HS-5 (cell line): ENCODE data around the gene ZNF358.

Experiments
- DNase-seq: peaks from one replicate; pipeline ENCODE4 v3.0.0-alpha.2; 2012; ENCODE audit warnings: low read depth

Gene ZNF358

GRCh38 chr19:7520131-7521051 is 4.5 kb downstream of the ZNF358 start:
- no peak for DNase-seq

- no peak for DNase-seq
Measured at GRCh38 chr19:7521551-7522071, 5.7 kb downstream of the ZNF358 start.

- DNase-seq: peak; percentile 70
Measured at GRCh38 chr19:7522072-7522922, 6.4 kb downstream of the ZNF358 start, which contains the start of gene MCOLN1. Gene MCOLN1 (plus strand): TSS chr19:7522624. CDS start chr19:7522751, 127 bp downstream.

DNA sequence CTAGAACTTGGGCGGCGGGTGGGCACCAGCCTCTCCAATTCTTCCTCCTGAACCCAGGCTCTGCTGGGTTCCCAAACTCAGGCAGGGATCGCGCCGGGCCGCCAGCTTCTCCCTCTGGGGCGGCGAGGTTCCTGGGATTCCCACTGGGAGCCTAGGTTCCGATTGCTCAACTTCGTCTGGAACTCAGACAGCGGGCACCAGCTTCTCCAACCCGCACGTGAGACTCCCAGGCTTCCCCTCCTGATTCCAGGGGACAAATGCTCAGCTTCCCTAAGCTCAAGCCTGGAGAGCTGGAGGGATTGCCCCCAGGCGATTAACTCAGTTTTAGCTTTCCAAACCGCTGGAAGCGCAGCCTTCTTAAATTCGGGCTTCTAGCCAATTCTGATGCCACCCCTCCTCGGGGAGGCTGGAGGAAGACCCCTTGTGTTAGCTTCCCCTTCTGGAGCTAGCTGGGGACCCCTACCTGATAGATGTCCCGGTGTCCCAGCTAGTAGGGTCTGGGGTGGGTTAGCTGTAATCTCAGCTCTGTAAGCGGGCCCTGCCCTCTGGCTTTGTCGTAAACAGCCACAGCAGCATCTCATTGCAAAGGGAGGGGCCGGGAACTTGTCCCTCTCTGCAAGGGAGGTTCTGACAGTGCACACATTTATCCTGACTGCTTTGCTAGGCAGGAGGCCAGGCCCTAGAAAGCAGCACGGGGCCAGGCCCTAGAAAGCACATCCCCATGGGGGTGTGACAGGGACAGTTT is 7.2 kb downstream of the ZNF358 start:
- DNase-seq: no peak

GRCh38 chr19:7524523-7524922 is 8.6 kb downstream of the ZNF358 start:
- no peak for DNase-seq

DNA sequence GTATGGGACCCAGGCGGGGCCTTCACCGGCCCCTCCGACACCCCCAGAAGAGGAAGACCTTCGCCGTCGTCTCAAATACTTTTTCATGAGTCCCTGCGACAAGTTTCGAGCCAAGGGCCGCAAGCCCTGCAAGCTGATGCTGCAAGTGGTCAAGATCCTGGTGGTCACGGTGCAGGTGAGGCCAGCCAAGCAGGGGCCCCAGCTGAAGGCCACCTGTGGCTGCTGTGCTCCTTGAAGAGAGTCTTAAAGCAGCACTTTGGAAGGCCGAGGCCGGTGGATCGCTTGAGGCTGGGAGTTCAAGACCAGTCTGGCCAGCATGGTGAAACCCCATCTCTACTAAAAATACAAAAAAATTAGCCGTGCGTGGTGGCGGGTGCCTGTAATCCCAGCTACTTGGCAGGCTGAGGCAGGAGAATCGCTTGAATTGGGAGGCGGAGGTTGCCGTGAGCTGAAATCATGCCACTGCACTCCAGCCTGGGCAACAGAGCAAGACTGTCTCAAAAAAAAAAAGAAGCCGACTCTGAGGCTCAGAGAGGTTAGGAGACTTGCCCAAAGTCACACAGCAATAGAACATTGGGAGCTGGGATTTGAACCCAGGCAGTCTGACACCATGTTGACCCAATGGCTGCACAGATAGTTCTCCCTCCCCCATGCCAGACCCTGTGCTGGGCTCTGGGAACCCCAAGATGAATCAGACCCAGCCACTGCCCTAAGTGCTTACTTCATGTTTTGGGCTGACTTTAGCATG is 9.3 kb downstream of the ZNF358 start:
- DNase-seq: no peak

- DNase-seq: no peak
Measured at GRCh38 chr19:7526059-7526929, 10.4 kb downstream of the ZNF358 start.

DNA sequence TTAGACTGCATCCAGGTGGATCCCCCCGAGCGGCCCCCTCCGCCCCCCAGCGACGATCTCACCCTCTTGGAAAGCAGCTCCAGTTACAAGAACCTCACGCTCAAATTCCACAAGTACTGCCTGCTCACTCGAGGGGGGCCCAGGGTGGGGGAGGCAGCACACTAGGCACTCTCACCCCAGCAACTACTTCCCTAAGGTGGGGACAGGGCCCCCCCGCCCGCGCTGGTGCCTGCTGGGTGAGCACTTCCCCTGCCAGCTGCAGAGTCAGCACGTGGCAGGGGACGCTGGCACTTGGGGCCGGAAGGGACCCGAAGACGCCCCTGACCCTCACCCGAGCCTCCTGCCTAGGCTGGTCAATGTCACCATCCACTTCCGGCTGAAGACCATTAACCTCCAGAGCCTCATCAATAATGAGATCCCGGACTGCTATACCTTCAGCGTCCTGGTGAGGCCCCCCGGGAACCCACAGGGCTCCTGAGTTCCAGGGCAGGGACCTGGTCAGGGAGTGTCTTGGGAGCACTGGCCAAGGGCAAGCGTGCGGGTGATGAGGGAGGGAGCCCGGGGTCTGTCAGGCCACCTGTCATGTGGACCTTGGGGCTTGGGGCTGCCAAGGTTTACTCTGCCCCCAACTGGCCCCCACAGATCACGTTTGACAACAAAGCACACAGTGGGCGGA is 11.8 kb downstream of the ZNF358 start:
- no peak for DNase-seq

DNA sequence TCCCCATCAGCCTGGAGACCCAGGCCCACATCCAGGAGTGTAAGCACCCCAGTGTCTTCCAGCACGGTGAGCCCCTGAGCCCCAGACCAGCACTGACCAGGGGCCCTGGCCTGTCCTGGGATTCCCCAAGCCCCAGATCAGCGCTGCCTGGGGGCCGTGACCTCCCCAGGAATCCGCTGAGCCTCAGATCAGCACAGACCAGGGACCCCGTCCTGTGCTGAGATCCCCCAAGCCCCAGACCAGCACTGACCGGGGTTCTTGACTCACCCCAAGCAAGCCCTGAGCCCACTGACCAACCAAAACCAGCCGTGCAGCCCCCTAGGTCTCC is 12.3 kb downstream of the ZNF358 start:
- DNase-seq: no peak

DNA sequence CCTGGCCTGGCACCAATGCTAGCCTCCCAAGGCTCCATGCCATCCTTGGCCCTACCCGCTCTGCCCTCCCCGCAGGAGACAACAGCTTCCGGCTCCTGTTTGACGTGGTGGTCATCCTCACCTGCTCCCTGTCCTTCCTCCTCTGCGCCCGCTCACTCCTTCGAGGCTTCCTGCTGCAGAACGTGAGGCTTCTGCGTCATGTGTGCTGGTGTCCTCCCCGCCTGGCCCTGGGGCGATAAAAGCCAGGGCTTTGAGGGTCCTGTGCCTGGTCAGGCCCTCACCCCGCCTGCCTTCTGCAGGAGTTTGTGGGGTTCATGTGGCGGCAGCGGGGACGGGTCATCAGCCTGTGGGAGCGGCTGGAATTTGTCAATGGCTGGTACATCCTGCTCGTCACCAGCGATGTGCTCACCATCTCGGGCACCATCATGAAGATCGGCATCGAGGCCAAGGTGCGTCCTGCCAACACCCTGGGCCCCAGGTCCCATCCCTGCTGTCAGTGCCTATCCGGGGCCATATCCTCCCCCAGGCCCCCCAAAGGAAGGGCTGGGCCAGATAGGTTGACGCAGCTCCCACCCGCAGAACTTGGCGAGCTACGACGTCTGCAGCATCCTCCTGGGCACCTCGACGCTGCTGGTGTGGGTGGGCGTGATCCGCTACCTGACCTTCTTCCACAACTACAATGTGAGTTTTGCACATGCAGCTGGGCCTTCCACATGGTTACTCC is 12.8 kb downstream of the ZNF358 start:
- no peak for DNase-seq

DNA sequence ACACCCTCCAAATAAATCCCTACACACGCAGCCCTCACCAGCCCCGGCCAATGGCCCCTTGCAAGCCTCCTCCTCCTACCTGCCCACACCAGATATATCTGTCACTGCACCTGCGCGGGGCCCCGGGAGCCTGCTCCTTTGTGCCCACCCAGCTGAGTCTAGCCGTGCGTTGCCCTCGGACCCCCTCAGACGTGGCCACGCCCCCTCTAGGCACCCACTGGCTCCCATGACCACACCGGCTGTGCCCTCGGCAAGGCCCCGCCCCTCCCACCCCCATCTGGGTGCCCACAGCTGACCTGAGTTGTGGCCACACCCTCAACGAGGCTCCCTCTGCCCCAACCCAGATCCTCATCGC is 13.3 kb downstream of the ZNF358 start:
- DNase-seq: no peak

GRCh38 chr19:7529610-7530490 is 13.9 kb downstream of the ZNF358 start:
- no peak for DNase-seq

DNA sequence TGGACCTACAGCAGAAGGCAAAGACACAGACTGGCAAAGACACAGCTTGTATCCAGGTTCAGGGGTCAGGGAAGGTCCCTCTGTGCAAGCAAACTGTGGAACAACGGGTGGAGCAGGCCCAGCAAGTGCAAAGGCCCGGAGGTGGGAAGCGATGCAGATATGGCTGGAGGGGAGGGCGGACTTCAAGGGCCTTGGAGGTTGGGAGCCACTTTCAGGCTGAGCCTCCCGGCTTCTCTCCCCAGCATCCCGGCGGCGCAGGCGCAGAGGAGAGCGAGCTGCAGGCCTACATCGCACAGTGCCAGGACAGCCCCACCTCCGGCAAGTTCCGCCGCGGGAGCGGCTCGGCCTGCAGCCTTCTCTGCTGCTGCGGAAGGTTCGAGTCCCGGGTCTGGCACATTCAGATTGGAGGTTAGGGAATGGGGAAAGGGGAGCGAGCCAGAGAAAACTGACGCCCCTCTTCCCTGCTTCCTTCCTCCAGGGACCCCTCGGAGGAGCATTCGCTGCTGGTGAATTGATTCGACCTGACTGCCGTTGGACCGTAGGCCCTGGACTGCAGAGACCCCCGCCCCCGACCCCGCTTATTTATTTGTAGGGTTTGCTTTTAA is 17.5 kb downstream of the ZNF358 start:
- no peak for DNase-seq

- peak; percentile 36 for DNase-seq
Measured at GRCh38 chr19:7533925-7534480, 18.1 kb downstream of the ZNF358 start.

DNA sequence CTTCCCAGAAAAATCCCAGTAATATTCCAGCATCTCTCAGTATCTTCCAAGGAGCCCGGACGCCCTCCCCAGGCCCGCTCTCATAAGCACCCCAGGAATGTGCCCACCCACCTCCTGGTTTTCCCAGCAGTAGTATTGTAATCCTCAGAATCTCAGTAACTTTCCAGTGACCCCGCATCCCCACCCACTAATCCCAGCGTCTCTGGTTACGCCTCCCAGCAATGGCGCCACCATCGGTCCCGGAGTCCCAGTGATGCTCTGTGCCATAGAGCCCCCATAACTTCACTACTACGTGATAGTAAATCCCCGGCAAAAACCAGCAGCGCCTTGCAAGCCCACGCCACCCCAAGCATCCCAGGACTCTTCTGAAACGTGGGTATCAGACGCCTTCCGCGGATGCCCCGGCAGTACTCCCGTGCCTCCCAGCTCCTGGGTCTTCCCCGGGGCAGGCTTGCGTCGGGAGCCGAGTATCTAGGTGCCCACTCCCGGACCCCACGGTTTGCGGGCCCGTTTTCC is 18.7 kb downstream of the ZNF358 start:
- DNase-seq: peak; percentile 37

DNA sequence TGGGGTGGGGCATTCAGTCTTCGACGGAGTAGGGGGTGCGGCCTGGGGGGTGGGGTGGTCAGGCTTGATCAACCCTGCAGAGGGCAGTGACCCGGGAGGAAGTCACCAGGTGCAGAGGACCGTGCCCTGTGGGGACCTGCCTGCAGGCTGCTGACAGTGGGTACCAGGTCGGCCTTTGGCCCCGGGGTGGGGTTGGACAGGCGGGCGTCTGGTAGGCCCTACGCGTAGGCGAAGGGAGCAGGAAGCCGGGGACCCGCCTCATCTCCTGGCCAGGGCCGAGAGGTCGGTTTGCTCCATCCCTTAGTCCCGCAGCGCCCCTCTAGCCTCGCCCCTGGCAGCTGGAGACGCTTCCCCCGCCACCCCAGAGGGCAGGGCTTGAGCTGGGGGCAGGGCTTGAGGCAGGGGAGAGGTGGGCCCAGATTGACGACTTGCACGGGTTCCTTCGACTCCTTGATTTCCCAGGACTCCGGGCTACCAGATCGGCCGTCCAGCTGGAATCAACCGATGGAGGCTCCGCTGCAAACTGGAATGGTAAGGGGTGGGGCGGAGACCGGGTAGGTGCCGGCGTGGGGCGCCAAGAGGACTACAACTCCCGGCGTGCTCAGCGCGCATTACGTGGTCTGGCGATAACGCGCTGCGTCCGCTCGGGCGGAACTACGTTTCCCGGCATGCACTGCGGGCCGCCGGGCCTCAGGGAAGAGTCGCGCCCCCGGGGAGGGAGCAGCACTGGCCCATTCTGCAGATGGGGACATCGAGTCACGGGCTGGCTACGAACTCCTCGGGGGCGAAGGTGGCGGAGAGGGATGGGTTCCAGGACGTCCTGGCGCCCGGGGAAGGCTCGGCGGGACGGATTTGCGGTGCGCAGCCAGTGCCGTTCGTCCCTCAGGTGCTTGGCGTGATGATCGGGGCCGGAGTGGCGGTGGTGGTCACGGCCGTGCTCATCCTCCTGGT is 19.4 kb downstream of the ZNF358 start, which contains the start of gene PNPLA6:
TSS of gene PNPLA6 (plus strand) at position 671 of the 951 bp plus-strand sequence. CDS start at position 743, 72 bp downstream.
- DNase-seq: peak; percentile 65
